Ovary (tissue), 9 donors: ENCODE results near the gene HOOK2. TPM values are rescaled to one million over a fixed set of nuclear protein-coding genes. Genes with fewer than 3 reads are reported as not detected.

ENCODE experiments used
- DNase-seq, 5 donors: peaks; one replicate each; pipeline ENCODE4 v3.0.0-alpha.2; 2019 to 2020
- H3K27ac ChIP-seq, 2 donors: fragments of 200-600 bp; one replicate each; pipeline versions ENCODE4 v1.5.1 to v1.8.0; 2019 to 2022
- H3K27me3 ChIP-seq: fragments of 200-600 bp; one replicate; pipeline ENCODE4 v1.8.0; 2022
- H3K36me3 ChIP-seq: fragments of 200-600 bp; sonication (generic); one replicate; pipeline ENCODE4 v1.5.1; 2019
- H3K4me1 ChIP-seq: one replicate; pipeline ENCODE4 v1.8.1; 2013; ENCODE audit warnings: mild to moderate bottlenecking, moderate library complexity; ENCODE audit not compliant: insufficient read depth
- H3K4me3 ChIP-seq: fragments of 200-600 bp; sonication (generic); one replicate; pipeline ENCODE4 v1.5.1; 2017
- H3K9me3 ChIP-seq, 2 donors: fragments of 200-600 bp in 1 of 2; sonication (generic) in 1 of 2; one replicate each; pipeline versions ENCODE4 v1.5.1 to v1.8.1; 2013 to 2019; ENCODE audit warnings: mild to moderate bottlenecking in 1 of 2, moderate library complexity in 1 of 2
- CTCF ChIP-seq, 3 donors: fragments of 450-650 bp in 2 of 3; fragments of 200-600 bp in 1 of 3; IDR thresholded peaks; one replicate each; pipeline versions ENCODE4 v1.5.1 to v1.8.0; 2016 to 2022; ENCODE audit warnings: antibody characterized with exemption in 3 of 3, mild to moderate bottlenecking in 1 of 3
- EP300 ChIP-seq: sonication (generic); formaldehyde crosslinking; IDR thresholded peaks from one replicate; pipeline ENCODE4 v1.6.1; 2017; ENCODE audit warnings: antibody characterized with exemption
- POLR2A ChIP-seq: fragments of 450-650 bp; IDR thresholded peaks from one replicate; pipeline ENCODE4 v1.6.1; 2017; ENCODE audit warnings: antibody characterized with exemption, mild to moderate bottlenecking, moderate library complexity
- WGBS, 3 donors: extraction: QIAGEN DNeasy Blood & Tissue Kit in 1 of 3; methylation state at CpG; one replicate each; pipeline versions ENCODE4 v1.1.5 to v1.1.7; 2013 to 2017; 5-methylcytosine and 5-hydroxymethylcytosine counted together
- intact Hi-C, 4 donors: fragments of 100-400 bp; cut with DNase I; formaldehyde crosslinking; loops; one replicate each; pipeline versions ENCODE4 v1.11.0 to v1.15.1; 2022 to 2023
- polyA plus RNA-seq, 2 donors: library from polyadenylated mRNA; stranded (reverse); fragments of 200-250 nt in 1 of 2; fragments of 350-450 nt in 1 of 2; fragmentation: Illumina TruSeq in 1 of 2; extraction: RNeasy Lipid Tissue Mini Kit (QIAGEN cat#74804) in 1 of 2; gene quantifications; one replicate each; pipeline ENCODE4 v1.2.3, GENCODE V29; 2013 to 2014
- total RNA-seq, 7 donors: library from RNA; depleted of rRNA in 2 of 7; stranded (reverse); fragments of >200 nt in 2 of 7; fragmentation: NEBNext Ultra II Directional in 3 of 7; extraction: Animal tissue kit (Norgen Biotek cat#: 25700) in 3 of 7; gene quantifications; one replicate each; pipeline versions ENCODE4 v1.1.0 to v1.2.4, GENCODE V29; 2016 to 2023
- donor health status: DM: no; HTN: no; CAD: no; lungs with moderate emphysema.
- donor health status: DM: no; HTN: no; CAD: no.
- donor health status: Bipolar disorder and iron deficiency.
- donor health status: DM: yes; HTN: yes; CAD: no.
- donor health status: DM: no; HTN: no; CAD: no.
- donor health status: DM: yes; HTN: yes; CAD: no.

Gene HOOK2
- total and polyA plus RNA-seq, 9 donors, result 12.2 to 52.2 (median 27.9) TPM

DNA sequence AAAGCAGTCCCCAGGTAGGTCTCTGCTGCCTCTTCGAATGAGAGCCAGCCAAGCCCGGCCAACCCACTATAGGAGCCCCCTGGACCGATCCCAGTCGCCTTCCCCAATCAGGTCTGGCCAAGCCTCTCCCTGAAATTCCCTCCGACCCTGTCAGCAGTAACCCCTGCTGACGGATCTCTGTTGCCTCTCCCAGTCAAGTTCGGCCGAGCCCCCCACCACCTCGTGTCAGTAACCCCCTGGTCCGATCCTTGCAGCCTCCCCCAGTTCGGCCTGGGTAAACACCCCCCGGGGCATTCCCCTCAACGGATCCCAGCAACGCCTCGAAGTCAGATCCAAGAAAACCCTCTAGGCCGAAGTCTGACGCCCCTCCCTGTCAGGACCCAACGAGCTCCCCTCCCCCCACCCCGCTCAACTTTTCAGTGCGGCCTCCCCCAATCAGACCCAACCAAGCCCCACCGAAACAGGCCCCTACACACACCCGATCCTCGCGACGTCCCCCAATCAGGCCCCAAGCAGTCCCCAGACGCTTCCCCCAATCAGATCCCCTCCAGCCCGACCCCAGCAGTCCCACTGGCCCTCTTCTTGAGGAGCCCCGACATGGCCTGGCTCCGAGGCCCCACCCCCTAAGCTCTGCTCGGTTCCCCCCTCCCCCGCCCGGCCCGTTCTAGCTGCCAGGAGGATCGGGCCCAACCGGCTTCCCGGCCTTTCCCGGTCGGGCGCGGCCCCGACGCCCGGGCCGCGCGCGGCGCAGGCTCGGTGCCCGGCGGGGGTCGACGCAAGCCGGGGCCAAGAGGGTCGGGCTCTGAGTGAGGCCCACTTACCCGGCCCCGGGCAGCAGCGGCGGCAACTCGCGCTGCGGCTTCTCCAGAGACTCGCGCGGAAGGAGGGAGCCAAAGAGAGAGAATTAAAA, 53.4 kb downstream of the HOOK2 start:
- TF ChIP-seq EP300, result no peak
- no peak for TF ChIP-seq POLR2A
- no peak for TF ChIP-seq CTCF (IDR thresholded peaks at IDR 0.05)
- intact Hi-C loops, result no loop called here
- peaks cover 8% of the 10 kb centered on the region for H3K4me1 ChIP-seq
- peak; percentile 75 to 86 (median 79) for DNase-seq
- H3K36me3 ChIP-seq, result no peaks in the 10 kb centered on the region
- peak overlapping the region; percentile 91 to 99 for H3K27ac ChIP-seq
- peak overlapping the region; percentile 78 for H3K4me3 ChIP-seq
- no peaks in the 10 kb centered on the region for H3K27me3 ChIP-seq
- 1% methylated on average over 32 to 65 of the region's 65 CpGs for WGBS, 3 donors
- H3K9me3 ChIP-seq, result no peaks in the 10 kb centered on the region

DNA sequence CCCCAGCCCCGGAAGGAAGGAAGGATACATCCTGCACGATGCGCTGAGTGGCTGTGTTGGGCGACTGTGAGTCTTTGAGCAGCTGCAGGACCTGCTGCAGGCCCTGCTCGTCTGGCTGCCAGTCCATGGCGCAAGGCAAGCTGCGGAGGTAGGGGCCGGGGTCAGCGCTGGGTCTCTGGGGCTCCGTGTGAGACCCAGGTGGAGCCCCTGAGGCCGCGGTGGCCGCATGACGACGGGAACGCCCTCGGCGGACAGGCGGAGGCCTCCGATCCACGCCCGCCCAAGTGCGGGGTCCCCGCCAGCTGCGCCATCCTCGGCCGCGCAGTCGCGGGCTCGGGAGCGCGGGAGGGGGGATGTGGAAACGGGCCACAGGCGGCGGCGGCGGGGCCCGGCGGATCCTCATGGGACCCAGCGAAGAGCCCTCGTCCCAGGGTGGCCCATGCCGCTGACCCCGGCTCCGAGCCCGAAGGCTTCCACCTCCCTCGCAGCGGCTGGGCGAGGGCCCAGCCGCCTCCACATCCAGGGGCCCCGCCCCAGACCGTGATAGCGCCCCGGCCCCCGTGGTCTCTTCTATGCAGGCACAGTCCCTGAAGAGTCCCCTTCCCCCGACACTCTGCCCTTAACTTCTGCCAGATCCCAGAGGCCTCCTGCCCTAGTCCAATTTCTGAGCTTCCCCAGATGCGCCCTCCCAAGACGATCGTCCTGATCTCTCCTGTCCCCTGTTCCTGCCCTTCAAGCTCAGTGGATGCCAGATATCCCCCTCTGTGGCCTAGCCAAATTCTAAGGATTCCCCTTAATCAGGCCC, 54.3 kb downstream of the HOOK2 start:
- Histone ChIP-seq H3K4me3 (peak overlapping the region; percentile 78), H3K36me3 (no peaks in the 10 kb centered on the region), H3K4me1 (peaks cover 8% of the 10 kb centered on the region), H3K27me3 (no peaks in the 10 kb centered on the region), H3K9me3 (no peaks in the 10 kb centered on the region), H3K27ac (peak overlapping the region; percentile 91 to 99)
- WGBS, 3 donors, result 1 to 2% (median 1%) methylated on average over 41 to 59 of the region's 59 CpGs
- intact Hi-C loops, result no loop called here
- TF ChIP-seq EP300 (no peak), POLR2A (no peak), CTCF (IDR thresholded peaks at IDR 0.05) (no peak)
- DNase-seq, result peak; percentile 47 to 69 (median 59)

GRCh38 chr19:12720296-12720695, 55.1 kb downstream of the HOOK2 start:
- DNase-seq, result no peak
- H3K27me3 ChIP-seq, result no peaks in the 10 kb centered on the region
- 63 to 69% (median 68%) methylated on average over 10 of the region's 10 CpGs for WGBS, 3 donors
- H3K27ac ChIP-seq, result peak overlapping the region in 1 of 2 donors; percentile 91
- H3K4me3 ChIP-seq, result peak overlapping the region; percentile 78
- no peak for TF ChIP-seq POLR2A
- TF ChIP-seq EP300, result no peak
- no peak for TF ChIP-seq CTCF (IDR thresholded peaks at IDR 0.05)
- intact Hi-C loops, result no loop called here
- H3K36me3 ChIP-seq, result no peaks in the 10 kb centered on the region
- peaks cover 8% of the 10 kb centered on the region for H3K4me1 ChIP-seq
- no peaks in the 10 kb centered on the region for H3K9me3 ChIP-seq

DNA sequence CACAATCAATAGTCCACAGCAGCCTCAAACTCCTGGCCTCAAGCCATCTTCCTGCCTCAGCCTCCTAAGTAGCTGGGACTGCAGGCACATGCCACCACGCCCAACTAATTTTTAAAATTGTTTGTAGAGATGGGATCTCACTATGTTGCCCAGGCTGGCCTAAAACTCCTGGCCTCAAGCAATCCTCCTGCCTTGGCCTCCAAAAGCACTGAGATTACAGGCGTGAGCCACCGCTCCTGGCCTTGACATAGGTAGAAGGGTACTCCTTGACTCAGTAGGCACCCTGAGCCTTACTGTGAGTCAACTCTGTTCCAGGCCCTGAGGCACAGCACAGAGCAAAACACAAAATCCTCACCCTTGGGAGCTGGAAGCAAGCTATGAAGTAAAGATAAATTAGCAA, 59.4 kb downstream of the HOOK2 start:
- Histone ChIP-seq H3K4me3 (no peak overlapping the region), H3K4me1 (peaks cover 4% of the 10 kb centered on the region), H3K36me3 (no peaks in the 10 kb centered on the region), H3K27ac (no peak overlapping the region), H3K9me3 (no peaks in the 10 kb centered on the region), H3K27me3 (no peaks in the 10 kb centered on the region)
- TF ChIP-seq EP300 (no peak), POLR2A (no peak), CTCF (IDR thresholded peaks at IDR 0.05) (no peak)
- WGBS, 3 donors, result 83 to 92% (median 91%) methylated on average over 3 of the region's 3 CpGs
- no peak for DNase-seq
- intact Hi-C loops, result no loop called here
